RWPE2 (cell line): ENCODE data around the gene FAP.
A peak's percentile ranks its signal among the peaks of the same experiment; 100 is the strongest.

Experiments used
- ATAC-seq: fragments of 200-7000 bp; cut with Tn5 transposase; 3 replicates; pipeline ENCODE4 v1.9.1; 2021; ENCODE audit warnings: low read depth
- DNase-seq: peaks from one replicate; pipeline ENCODE4 v3.0.0-alpha.2; 2020; ENCODE audit warnings: low spot score
- H3K27ac ChIP-seq: fragments of 450-650 bp; 2 replicates; pipeline ENCODE4 v1.5.1; 2017; ENCODE audit warnings: mild to moderate bottlenecking; ENCODE audit not compliant: poor library complexity, severe bottlenecking
- H3K27me3 ChIP-seq: fragments of 250-450 bp; sonication (Bioruptor Pico); 2 replicates; pipeline ENCODE4 v1.5.1; 2021; ENCODE audit warnings: mild to moderate bottlenecking, moderate library complexity; ENCODE audit not compliant: insufficient read depth, poor library complexity, severe bottlenecking
- H3K36me3 ChIP-seq: fragments of 250-450 bp; sonication (Bioruptor Pico); 2 replicates; pipeline ENCODE4 v1.5.1; 2020; ENCODE audit warnings: low read depth, mild to moderate bottlenecking, moderate library complexity
- H3K4me1 ChIP-seq: fragments of 250-450 bp; sonication (Bioruptor Pico); 2 replicates; pipeline ENCODE4 v1.5.1; 2021; ENCODE audit warnings: mild to moderate bottlenecking, moderate library complexity; ENCODE audit not compliant: insufficient read depth, poor library complexity, severe bottlenecking
- H3K4me3 ChIP-seq: fragments of 250-450 bp; sonication (Bioruptor Pico); 2 replicates; pipeline ENCODE4 v1.5.1; 2021; ENCODE audit warnings: mild to moderate bottlenecking, moderate library complexity; ENCODE audit not compliant: severe bottlenecking
- H3K9me3 ChIP-seq: fragments of 250-450 bp; sonication (Bioruptor Pico); 2 replicates; pipeline ENCODE4 v1.5.1; 2021; ENCODE audit warnings: mild to moderate bottlenecking, moderate library complexity; ENCODE audit not compliant: severe bottlenecking
- CTCF ChIP-seq: fragments of 450-650 bp; IDR thresholded peaks from one replicate; pipeline ENCODE4 v1.5.1; 2017; ENCODE audit warnings: mild to moderate bottlenecking, moderate library complexity; ENCODE audit not compliant: poor library complexity, severe bottlenecking

Gene FAP

GRCh38 chr2:162256591-162256991, 13.3 kb upstream of the FAP start:
- H3K4me1 ChIP-seq = peaks cover 16% of the 10 kb centered on the region
- H3K4me3 ChIP-seq = no peak overlapping the region
- TF ChIP-seq CTCF = no peak
- DNase-seq (no peak), ATAC-seq (no peak)
- no peaks in the 10 kb centered on the region for H3K36me3 ChIP-seq
- H3K27me3 ChIP-seq = no peaks in the 10 kb centered on the region
- H3K9me3 ChIP-seq = no peaks in the 10 kb centered on the region
- no peak overlapping the region for H3K27ac ChIP-seq

- TF ChIP-seq CTCF = no peak
- DNase-seq = no peak
- ATAC-seq = no peak
- Histone ChIP-seq H3K27ac (no peak overlapping the region), H3K4me3 (no peak overlapping the region), H3K27me3 (no peaks in the 10 kb centered on the region), H3K4me1 (peaks cover 4% of the 10 kb centered on the region), H3K36me3 (no peaks in the 10 kb centered on the region), H3K9me3 (no peaks in the 10 kb centered on the region)
Measured at GRCh38 chr2:162254236-162254871, 11.1 kb upstream of the FAP start.

- no peak for ATAC-seq
- TF ChIP-seq CTCF = no peak
- Histone ChIP-seq H3K36me3 (no peaks in the 10 kb centered on the region), H3K9me3 (no peaks in the 10 kb centered on the region), H3K27ac (no peak overlapping the region), H3K4me3 (no peak overlapping the region), H3K4me1 (peaks cover 4% of the 10 kb centered on the region), H3K27me3 (no peaks in the 10 kb centered on the region)
- no peak for DNase-seq
Measured at GRCh38 chr2:162253435-162253834, 10.2 kb upstream of the FAP start.

GRCh38 chr2:162252153-162252552, 8.9 kb upstream of the FAP start:
- no peak for DNase-seq
- Histone ChIP-seq H3K4me1 (peaks cover 4% of the 10 kb centered on the region), H3K9me3 (no peaks in the 10 kb centered on the region), H3K27ac (no peak overlapping the region), H3K4me3 (no peak overlapping the region), H3K27me3 (no peaks in the 10 kb centered on the region), H3K36me3 (no peaks in the 10 kb centered on the region)
- ATAC-seq = no peak
- no peak for TF ChIP-seq CTCF

- DNase-seq (no peak), ATAC-seq (peak; percentile 63)
- no peak overlapping the region for H3K4me3 ChIP-seq
- peak overlapping the region; percentile 100 for H3K27ac ChIP-seq
- TF ChIP-seq CTCF = no peak
- no peaks in the 10 kb centered on the region for H3K27me3 ChIP-seq
- H3K9me3 ChIP-seq = no peaks in the 10 kb centered on the region
- no peaks in the 10 kb centered on the region for H3K36me3 ChIP-seq
- H3K4me1 ChIP-seq = peaks cover 50% of the 10 kb centered on the region
Measured at GRCh38 chr2:162245781-162246180, 2.5 kb upstream of the FAP start.
